Umbilical cord (tissue), 2 donors: Measurements from ENCODE around the gene HSDL2. TPM values are rescaled to one million over a fixed set of nuclear protein-coding genes. Genes with fewer than 3 reads are reported as not detected.
"Not testable (repeated sequence)": the region's sequence is repeated elsewhere in the genome, so short reads cannot be mapped to it uniquely, and the experiment has no call there.

ENCODE experiments used
- DNase-seq: peaks from one replicate; pipeline ENCODE4 v3.0.0-alpha.2; 2015; ENCODE audit warnings: low spot score
- total RNA-seq: library from RNA; depleted of rRNA; stranded (reverse); fragments of >200 nt; gene quantifications from one replicate; pipeline ENCODE4 v1.2.3, GENCODE V29; 2014; ENCODE audit warnings: low replicate concordance; ENCODE audit not compliant: insufficient read depth

The HSDL2 gene
- total RNA-seq, 1 donor from 2014 or later: 18.3 TPM

DNA sequence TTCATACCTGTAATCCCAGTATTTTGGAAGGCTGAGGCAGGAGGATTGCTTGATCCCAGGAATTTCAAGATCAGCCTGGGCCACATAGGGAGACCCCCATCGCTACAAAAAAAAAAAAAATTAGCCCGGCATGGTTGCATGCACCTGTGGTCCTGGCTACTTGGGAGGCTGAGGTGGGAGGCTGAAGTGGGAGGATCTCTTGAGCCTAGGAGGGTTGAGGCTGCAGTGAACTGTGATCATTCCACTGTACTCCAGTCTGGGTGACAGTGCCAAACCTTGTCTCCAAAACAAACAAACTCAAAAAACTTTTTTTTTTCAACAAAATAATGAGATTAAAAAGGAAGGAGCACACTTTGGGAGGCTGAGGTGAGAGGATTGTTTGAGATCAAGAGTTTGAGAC is 120.9 kb downstream of the HSDL2 start:
- DNase-seq: no peak

DNA sequence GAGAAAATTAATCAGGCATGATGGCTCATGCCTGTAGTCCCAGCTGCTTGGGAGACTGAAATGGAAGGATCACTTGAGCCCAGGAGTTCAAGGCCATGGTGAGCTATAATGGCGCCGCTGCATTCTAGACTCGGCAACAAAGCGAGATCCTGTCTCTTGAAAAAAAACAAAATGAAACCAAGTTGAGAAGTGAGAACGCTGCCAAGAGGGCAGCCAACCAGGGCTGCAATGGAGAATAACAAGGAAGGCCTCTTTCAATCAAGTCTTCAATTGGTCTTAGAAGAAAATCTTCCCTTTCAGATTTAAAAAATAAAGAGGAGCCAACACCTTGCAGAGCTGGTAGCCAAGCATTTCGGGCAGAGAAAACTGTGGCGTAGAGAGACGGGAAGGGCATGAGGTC is 121.4 kb downstream of the HSDL2 start:
- DNase-seq: no peak

DNA sequence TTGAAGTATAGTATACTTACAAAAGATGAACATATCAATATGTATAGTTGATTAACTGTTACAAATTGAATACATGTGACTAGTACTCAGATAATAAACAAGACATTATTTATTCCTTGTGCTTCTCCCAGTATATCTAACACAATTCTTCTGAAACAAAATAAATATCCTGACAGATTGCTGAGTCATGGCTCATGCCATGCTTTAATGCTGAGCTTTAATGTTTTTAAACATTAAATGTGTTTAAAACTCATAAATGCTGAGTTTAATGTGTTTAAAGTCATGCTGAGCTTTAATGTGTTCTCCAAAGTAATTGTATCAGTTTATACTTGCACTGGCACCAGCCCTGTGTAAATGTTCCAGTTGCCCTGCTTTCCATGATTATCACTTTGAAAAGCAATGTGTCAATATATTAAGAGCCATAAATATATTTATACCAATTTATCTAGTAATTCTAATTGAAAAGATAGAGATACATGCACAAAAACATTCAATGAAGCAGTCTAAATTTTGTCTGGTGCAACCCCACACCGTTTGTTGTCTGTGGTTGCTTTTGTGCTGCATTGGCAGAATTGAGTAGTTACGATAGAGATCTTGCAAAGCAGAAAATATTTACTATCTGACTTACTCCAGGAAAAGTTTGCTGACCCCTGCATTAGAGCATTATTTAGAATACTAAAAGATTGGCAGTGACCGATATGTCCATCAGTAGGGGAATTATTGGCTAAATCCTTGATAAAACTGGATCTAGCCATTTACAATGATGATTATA is 122.5 kb downstream of the HSDL2 start:
- no peak for DNase-seq

DNA sequence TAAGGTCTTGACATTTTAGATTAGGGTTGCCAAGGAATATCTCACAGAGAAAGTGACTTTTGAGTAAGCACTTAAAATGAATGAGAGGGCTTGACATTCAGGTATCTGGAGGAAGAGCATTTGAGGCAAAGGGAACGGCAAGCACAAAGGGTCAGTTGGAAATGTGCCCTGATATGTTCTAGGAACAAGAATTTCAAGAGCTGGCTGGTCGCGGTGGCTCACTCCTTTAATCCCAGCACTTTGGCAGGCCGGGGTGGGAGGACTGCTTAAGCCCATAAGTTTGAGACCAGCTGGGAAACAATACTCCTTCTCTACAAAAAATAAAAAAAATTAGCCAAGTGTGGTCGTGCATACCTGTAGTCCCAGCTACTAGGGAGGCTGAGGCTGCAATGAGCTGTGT is 123.3 kb downstream of the HSDL2 start:
- DNase-seq: no peak

DNA sequence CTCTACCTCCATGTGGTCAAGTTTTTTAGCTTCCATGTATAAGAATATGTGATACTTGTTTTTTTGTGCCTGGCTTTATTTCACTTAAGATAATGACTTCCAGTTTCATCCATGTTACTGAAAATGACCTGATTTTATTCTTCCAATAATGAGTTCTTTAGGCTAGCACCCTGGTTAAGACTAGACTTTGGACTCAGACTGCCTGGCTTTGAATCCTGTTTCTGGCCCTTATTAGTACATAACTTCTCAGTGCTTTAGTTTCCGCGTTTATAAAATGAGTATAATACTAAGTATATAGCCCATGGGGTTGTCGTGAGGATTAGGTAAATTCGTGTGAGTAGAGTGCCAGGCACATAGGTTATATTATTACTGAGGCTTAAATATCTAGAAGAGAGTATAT is 125.2 kb downstream of the HSDL2 start:
- no peak for DNase-seq

DNA sequence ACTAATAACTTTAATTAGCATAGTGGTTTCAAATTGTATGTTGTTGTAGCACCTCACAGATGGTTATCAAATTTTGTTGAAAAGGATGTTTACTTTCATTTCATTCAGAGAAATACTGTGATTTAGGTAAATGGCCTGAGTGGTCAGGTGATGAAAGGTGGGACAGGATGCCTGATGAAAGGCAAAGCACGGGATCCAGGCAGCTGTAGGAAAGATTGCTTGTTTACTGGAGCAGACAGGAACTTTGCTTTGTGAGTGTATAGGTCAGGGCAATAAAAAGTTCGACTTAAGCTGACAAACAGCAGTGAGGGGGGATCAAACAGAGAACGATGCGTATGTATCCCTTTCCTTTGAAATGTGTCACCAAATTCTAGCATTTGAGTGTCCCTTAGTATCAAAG is 125.7 kb downstream of the HSDL2 start:
- DNase-seq: no peak

DNA sequence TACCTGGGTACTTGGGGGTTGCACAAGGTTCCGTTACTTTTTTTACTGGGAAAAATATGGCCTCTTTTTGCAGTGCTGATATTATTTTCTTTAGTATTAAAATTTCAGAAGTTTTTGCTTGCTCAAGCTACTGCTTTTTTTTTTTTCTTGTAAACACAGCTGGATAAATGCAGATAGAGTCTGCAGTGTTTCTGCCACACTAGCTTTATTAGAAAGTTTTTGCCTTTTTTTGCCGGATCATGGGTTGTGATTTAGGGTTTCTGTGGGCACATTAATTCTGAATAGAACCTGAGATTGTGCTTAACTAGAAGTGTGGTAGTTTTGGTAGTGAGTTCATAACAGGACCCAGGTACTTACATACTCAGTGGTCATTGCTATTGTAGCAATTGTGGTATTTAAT is 126.7 kb downstream of the HSDL2 start:
- peak; percentile 12 for DNase-seq

DNA sequence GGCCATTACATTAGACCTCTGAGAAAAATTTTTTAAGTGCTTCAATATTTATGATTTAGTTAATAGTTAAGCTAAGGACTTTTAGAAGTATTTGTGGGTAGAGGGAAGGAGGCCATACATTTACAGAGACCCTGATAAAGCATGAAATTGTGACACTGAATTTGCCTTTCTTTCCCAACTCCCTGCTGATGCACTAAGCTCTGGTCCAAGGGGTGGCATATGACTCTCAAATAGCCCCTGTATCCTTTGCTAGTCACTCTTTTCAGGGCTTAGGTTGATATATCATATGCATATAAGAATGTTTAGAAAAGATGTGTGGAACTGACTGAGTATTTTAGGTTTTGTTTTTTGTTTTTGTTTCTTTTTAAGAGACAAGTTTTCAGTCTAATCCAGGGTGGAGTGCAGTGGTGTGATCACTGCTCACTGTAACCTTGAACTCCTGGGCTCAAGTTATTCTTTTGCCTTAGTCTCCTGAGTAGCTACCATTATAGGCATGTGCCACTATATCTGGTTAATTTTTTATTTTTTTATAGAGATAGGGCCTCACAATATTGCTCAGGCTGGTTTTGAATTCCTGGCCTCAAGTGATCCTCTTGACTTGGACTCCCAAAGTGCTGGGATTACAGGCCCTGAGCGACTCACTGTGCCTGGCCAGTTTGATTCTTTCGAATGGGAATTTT is 127.2 kb downstream of the HSDL2 start:
- no peak for DNase-seq

DNA sequence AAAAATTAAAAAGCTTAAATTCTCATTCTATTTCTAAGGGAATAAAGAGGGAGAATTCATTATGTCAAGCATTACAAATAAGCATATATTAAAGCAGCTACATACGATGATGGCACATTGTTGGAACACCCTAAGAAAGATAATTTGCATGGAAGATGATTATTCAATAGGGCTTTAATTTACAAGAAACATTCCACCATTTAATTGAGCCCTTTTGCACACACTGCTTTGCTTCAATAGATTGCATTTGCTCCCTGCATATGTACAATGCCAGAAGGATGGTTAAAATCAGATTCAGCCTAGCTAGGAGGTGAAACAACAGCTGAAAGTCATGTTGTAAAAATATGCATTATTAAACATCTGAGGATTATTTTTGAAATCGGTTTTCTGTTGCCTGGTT is 128.5 kb downstream of the HSDL2 start:
- no peak for DNase-seq

DNA sequence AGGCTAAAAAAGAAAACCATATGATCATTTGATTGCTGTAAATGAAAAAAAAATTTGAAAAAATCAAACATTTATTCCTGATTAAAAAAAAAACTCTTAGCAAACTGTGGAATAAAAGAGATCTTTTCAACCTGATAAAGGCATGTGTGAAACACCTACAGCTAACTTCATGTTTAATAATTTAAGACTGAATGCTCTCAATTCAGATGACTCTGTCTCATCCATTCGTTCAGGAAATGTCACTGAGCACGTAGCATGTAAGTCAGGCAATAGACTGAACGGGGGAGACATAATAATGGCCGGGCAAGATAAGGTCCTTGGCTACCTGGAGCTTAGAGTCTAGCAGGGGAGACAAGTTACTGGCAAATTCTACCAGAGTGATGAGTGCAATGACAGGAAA is 132.5 kb downstream of the HSDL2 start:
- not testable (repeated sequence) for DNase-seq

DNA sequence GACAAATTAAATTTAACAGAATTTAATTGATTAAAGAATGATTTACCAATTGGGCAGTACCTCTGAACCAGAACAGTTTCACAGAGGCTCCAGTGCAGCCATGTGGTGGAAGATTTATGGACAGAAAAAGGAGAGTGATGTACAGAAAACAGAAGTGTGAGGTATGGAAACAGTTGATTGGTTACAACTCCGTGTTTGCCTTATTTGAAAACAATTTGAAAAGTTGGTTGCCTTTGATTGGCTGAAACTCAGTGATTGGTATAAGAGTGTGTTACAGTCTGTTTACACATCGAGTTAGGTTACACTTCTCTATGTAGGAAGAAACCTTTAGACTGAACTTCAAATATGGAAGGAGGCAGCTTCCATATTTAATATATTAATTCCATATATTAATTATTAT is 136.9 kb downstream of the HSDL2 start:
- no peak for DNase-seq

DNA sequence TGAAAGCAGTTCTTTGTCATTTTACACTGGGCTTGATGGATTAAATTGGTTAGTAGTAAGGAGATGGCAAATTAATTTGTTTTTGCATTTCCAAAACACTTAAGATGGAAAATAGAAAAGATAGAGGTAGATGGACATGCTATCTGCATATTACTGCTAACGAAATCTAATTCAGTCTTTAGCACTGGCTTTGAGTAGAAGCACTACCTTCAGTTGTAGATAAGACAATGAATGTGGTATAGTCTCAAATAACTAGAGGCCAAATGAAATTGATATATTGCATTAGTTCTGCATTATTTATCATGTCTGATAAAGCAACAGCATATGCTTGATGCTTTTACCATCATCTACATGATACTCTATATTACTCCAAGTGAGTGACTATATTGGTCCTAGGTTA is 140.2 kb downstream of the HSDL2 start:
- no peak for DNase-seq

DNA sequence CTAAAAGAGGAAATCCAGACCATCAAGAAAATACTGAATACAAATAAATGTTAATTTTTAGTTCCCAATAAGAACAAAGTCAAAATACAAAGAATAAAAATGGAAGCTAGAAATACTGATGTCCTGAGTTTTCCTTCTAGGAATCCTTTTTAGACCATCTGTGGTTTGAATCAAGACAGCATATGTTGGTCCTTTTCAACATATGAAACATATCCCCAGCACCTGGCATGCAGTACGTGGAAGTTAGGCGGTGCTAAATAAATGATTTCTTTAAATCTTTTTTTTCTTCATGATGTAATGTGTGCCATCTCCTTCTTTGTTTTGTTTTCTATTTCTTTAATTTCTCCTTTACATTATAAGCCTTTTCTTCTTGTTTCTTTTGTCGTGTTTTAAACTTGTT is 140.7 kb downstream of the HSDL2 start:
- DNase-seq: no peak

Other genes starting within 250 kb of the HSDL2 start
- 19.5 TPM for gene SUSD1, start 204.8 kb upstream of the HSDL2 start, total RNA-seq
- 47.2 TPM for gene PTBP3, start 46.5 kb upstream of the HSDL2 start, total RNA-seq
- 2.6 TPM for gene KIAA1958, start 106.7 kb downstream of the HSDL2 start, total RNA-seq